ENCODE measurements around the gene APOA1.
"Not testable (repeated sequence)": the region's sequence is repeated elsewhere in the genome, so short reads cannot be mapped to it uniquely, and the experiment has no call there.

DNA sequence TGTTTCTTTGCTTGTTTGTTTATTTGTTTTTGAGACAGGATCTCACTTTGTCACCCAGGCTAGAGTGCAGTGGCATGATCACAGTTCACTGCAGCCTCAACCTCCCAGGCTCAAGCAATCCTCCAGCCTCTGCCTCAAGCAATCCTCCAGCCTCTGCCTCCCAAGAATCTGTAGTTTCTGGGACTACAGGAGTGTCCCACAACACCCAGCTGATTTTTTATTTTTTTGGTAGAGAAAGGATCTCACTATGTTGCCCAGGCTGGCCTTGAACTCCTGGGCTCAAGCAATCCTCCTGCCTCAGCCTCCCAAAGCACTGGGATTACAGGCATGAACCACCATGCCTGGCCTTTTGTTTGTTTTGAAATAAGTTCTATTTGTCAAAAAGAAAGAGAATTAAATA is 35.8 kb downstream of the APOA1 start:
- not testable (repeated sequence) for TF ChIP-seq POLR2A (IDR thresholded peaks at IDR 0.05; ENCODE audit: low read depth); POLR2AphosphoS5 (IDR thresholded peaks at IDR 0.05); CTCF (IDR thresholded peaks at IDR 0.05); EP300 (IDR thresholded peaks at IDR 0.05)

Data from esophagus muscularis mucosa (tissue), 4 donors.